IMR-90 (cell line): ENCODE results near the gene SLC6A13. TPM values are rescaled to one million over a fixed set of nuclear protein-coding genes. Genes with fewer than 3 reads are reported as not detected.

Experiments
- ATAC-seq: fragments of 200-7000 bp; cut with Tn5 transposase; 2 replicates; pipeline ENCODE4 v1.9.1; 2020; ENCODE audit warnings: low read depth, mild to moderate bottlenecking, moderate library complexity
- BruUV-seq: library from RNA; stranded (reverse); fragments of 400-500 nt; replicated peaks from 2 replicates; lab custom pipeline; 2021; lab: Mats Ljungman, UMichigan
- CTCF ChIA-PET: fragments of 300-600 bp; formaldehyde crosslinking; extraction: SDS; loops from one replicate; lab custom pipeline; 2021; ENCODE audit warnings: antibody characterized with exemption; lab: Yijun Ruan, JAX
- POLR2A ChIA-PET: fragments of 300-600 bp; sonication (Branson Sonifier 250); formaldehyde crosslinking; loops from one replicate; lab custom pipeline; 2022; ENCODE audit warnings: antibody characterized with exemption; ENCODE audit not compliant: unreplicated experiment; lab: Charles Lee
- DNase-seq: peaks from one replicate; pipeline ENCODE4 v3.0.0; 2013
- H2AFZ ChIP-seq: replicated peaks from 2 replicates; pipeline ENCODE3; 2013; ENCODE audit warnings: low read length, mild to moderate bottlenecking; ENCODE audit not compliant: poor library complexity
- H2AK5ac ChIP-seq: 2 replicates; pipeline ENCODE4 v1.6.1; 2013; ENCODE audit warnings: low read depth, low read length, inconsistent platforms
- H2AK9ac ChIP-seq: replicated peaks from 2 replicates; pipeline ENCODE3; 2013; ENCODE audit warnings: mild to moderate bottlenecking, low read depth, low read length, moderate library complexity; ENCODE audit not compliant: poor library complexity
- H2BK120ac ChIP-seq: 2 replicates; pipeline ENCODE4 v1.6.1; 2013; ENCODE audit warnings: low read depth, low read length, inconsistent platforms
- H2BK15ac ChIP-seq: 3 replicates; pipeline ENCODE4 v1.6.1; 2013; ENCODE audit warnings: low read depth, low read length, inconsistent platforms
- H2BK20ac ChIP-seq: 2 replicates; pipeline ENCODE4 v1.6.1; 2013; ENCODE audit warnings: low read depth, mild to moderate bottlenecking, inconsistent platforms, low read length, moderate library complexity
- H2BK5ac ChIP-seq: 2 replicates; pipeline ENCODE4 v1.6.1; 2013; ENCODE audit warnings: mild to moderate bottlenecking, low read depth, low read length, inconsistent platforms; ENCODE audit not compliant: poor library complexity, severe bottlenecking
- H3K14ac ChIP-seq: replicated peaks from 2 replicates; pipeline ENCODE4 v1.6.1; 2013; ENCODE audit warnings: low read depth, low read length, inconsistent platforms
- H3K18ac ChIP-seq: 2 replicates; pipeline ENCODE4 v1.6.1; 2013; ENCODE audit warnings: low read depth, low read length, control low read depth
- H3K23ac ChIP-seq: 2 replicates; pipeline ENCODE4 v1.6.1; 2013; ENCODE audit warnings: low read depth, low read length, inconsistent platforms
- H3K27ac ChIP-seq: 2 replicates; pipeline ENCODE4 v1.5.1; 2013; ENCODE audit warnings: mild to moderate bottlenecking, control low read depth, low read length; ENCODE audit not compliant: insufficient read depth
- H3K27me3 ChIP-seq: 2 replicates; pipeline ENCODE4 v1.6.1; 2013; ENCODE audit warnings: low read length; ENCODE audit not compliant: control insufficient read depth, insufficient read depth
- H3K36me3 ChIP-seq: 2 replicates; pipeline ENCODE4 v1.6.1; 2013; ENCODE audit warnings: low read length, mixed read lengths; ENCODE audit not compliant: control insufficient read depth, insufficient read depth
- H3K4ac ChIP-seq: 2 replicates; pipeline ENCODE4 v1.6.1; 2013; ENCODE audit warnings: low read depth, low read length, inconsistent platforms
- H3K4me1 ChIP-seq: 2 replicates; pipeline ENCODE4 v1.6.1; 2013; ENCODE audit warnings: low read length, mixed read lengths; ENCODE audit not compliant: control insufficient read depth, insufficient read depth
- H3K4me2 ChIP-seq: 2 replicates; pipeline ENCODE4 v1.6.1; 2013; ENCODE audit warnings: low read depth, mild to moderate bottlenecking, control low read depth, low read length, moderate library complexity
- H3K4me3 ChIP-seq: 2 replicates; pipeline ENCODE4 v1.5.1; 2013; ENCODE audit warnings: low read depth, mild to moderate bottlenecking, control low read depth, low read length, moderate library complexity; ENCODE audit not compliant: insufficient read depth
- H3K56ac ChIP-seq: 2 replicates; pipeline ENCODE4 v1.6.1; 2013; ENCODE audit warnings: low read length, inconsistent platforms; ENCODE audit not compliant: insufficient read depth; ENCODE audit errors: extremely low read depth
- H3K79me1 ChIP-seq, 2 experiments: 2 replicates each; pipeline ENCODE4 v1.6.1; 2013; ENCODE audit warnings: low read length in 2 of 2, inconsistent platforms in 1 of 2, low read depth in 1 of 2
- H3K9ac ChIP-seq: 2 replicates; pipeline ENCODE4 v1.6.1; 2013; ENCODE audit warnings: low read depth, low read length, control low read depth
- H3K9me1 ChIP-seq: 2 replicates; pipeline ENCODE4 v1.6.1; 2013; ENCODE audit warnings: low read length, inconsistent platforms; ENCODE audit not compliant: insufficient read depth
- H3K9me3 ChIP-seq: 2 replicates; pipeline ENCODE4 v1.6.1; 2013; ENCODE audit warnings: low read length; ENCODE audit not compliant: control insufficient read depth, insufficient read depth
- H4K20me1 ChIP-seq: 2 replicates; pipeline ENCODE4 v1.6.1; 2013; ENCODE audit warnings: low read length, inconsistent platforms; ENCODE audit not compliant: insufficient read depth
- H4K5ac ChIP-seq: 2 replicates; pipeline ENCODE4 v1.6.1; 2013; ENCODE audit warnings: mild to moderate bottlenecking, low read depth, low read length, control low read depth
- H4K8ac ChIP-seq, 2 experiments: 2 replicates each; pipeline ENCODE4 v1.6.1; 2013; ENCODE audit warnings: low read depth in 2 of 2, low read length in 2 of 2, control low read depth in 1 of 2, inconsistent platforms in 1 of 2
- H4K91ac ChIP-seq: 2 replicates; pipeline ENCODE4 v1.6.1; 2013; ENCODE audit warnings: low read depth, low read length, inconsistent platforms; ENCODE audit not compliant: insufficient read depth
- BHLHE40 ChIP-seq: fragments of 150-350 bp; IDR thresholded peaks from 2 replicates; pipeline ENCODE4 v1.6.1; 2016; ENCODE audit warnings: mild to moderate bottlenecking, low read depth, low read length
- CEBPB ChIP-seq: IDR thresholded peaks from 2 replicates; pipeline ENCODE4 v1.6.1; 2012; ENCODE audit warnings: low read depth, low read length, improper control_type of control experiment
- ELK1 ChIP-seq: fragments of 150-350 bp; IDR thresholded peaks from 2 replicates; pipeline ENCODE4 v1.6.1; 2016; ENCODE audit warnings: low read depth, mild to moderate bottlenecking, low read length, moderate library complexity, borderline replicate concordance
- RFX5 ChIP-seq: IDR thresholded peaks from 2 replicates; pipeline ENCODE4 v1.8.0; 2012; ENCODE audit warnings: low read depth, mild to moderate bottlenecking, low read length, moderate library complexity
- SMC3 ChIP-seq: fragments of 150-350 bp; IDR thresholded peaks from 2 replicates; pipeline ENCODE4 v1.6.1; 2016; ENCODE audit warnings: low read depth, mild to moderate bottlenecking, antibody characterized with exemption, low read length, moderate library complexity
- WGBS, 2 experiments: methylation state at CpG; one replicate each; pipeline versions ENCODE4 v1.1.5 to v1.1.7; 2013; ENCODE audit warnings: missing lambda C conversion rate in 2 of 2; ENCODE audit not compliant: insufficient read length in 1 of 2; ENCODE audit errors: extremely low coverage in 2 of 2; 5-methylcytosine and 5-hydroxymethylcytosine counted together
- dilution Hi-C: fragments of 300-500 bp; cut with HindIII; formaldehyde crosslinking; loops from one replicate; pipeline ENCODE4 v1.14.3; 2018; ENCODE audit warnings: low sequenced_read_pairs; ENCODE audit not compliant: unreplicated experiment
- in situ Hi-C: fragments of 300-500 bp; cut with MboI; formaldehyde crosslinking; loops from 3 replicates; pipeline ENCODE4 v1.14.3; 2019; ENCODE audit warnings: low sequenced_read_pairs, inconsistent platforms, mixed read lengths
- intact Hi-C: fragments of 100-400 bp; cut with micrococcal nuclease; formaldehyde crosslinking; loops from 2 replicates; pipeline ENCODE4 v1.10.0; 2022
- polyA plus RNA-seq, 3 experiments: library from polyadenylated mRNA; depleted of rRNA; stranded (reverse); fragments of >200 nt; gene quantifications; 2 replicates each; pipeline ENCODE4 v1.2.3, GENCODE V29; 2012; ENCODE audit warnings: low replicate concordance in 1 of 3
- total RNA-seq: library from RNA; depleted of rRNA; stranded (reverse); fragments of >200 nt; gene quantifications from 2 replicates; pipeline ENCODE4 v1.2.3, GENCODE V29; 2012

The SLC6A13 gene
- total and polyA plus RNA-seq, 2 of the 4 experiments (the other 2 are of a cell fraction) = under 0.01 to 0.10 TPM

- H4K8ac ChIP-seq = no peak overlapping the region
- no peak overlapping the region for H2AK9ac ChIP-seq
- no peak overlapping the region for H2AK5ac ChIP-seq
- H3K27ac ChIP-seq = no peak overlapping the region
- no peak for TF ChIP-seq CEBPB
- no peak for TF ChIP-seq BHLHE40
- TF ChIP-seq SMC3 = no peak
- TF ChIP-seq ELK1 = no peak
- no peak for TF ChIP-seq RFX5
- no peaks in the 10 kb centered on the region for H3K79me1 ChIP-seq
- no peak overlapping the region for H3K9ac ChIP-seq
- H4K5ac ChIP-seq = no peak overlapping the region
- no peak overlapping the region for H3K4me3 ChIP-seq
- H2AFZ ChIP-seq = no peak overlapping the region
- no peaks in the 10 kb centered on the region for H3K4me1 ChIP-seq
- H3K56ac ChIP-seq = no peak overlapping the region
- intact Hi-C loops = no loop called here
- no peak for ATAC-seq
- H3K14ac ChIP-seq = no peak overlapping the region
- no peak overlapping the region for H3K4me2 ChIP-seq
- H3K36me3 ChIP-seq = no peaks in the 10 kb centered on the region
- no peak overlapping the region for H2BK20ac ChIP-seq
- H2BK5ac ChIP-seq = no peak overlapping the region
- ChIA-PET CTCF (no interaction called here), POLR2A (interaction anchor here (0.7 kb wide), 1 partner anchor 525 kb away, joined by 3 read pairs; no protein-coding TSS in a partner anchor)
- H3K9me1 ChIP-seq = no peaks in the 10 kb centered on the region
- DNase-seq = no peak
- no peak overlapping the region for H2BK15ac ChIP-seq
- no TSS peak for BruUV-seq
- H3K27me3 ChIP-seq = peaks cover 75% of the 10 kb centered on the region
- no peak overlapping the region for H3K18ac ChIP-seq
- no peak overlapping the region for H4K91ac ChIP-seq
- no peak overlapping the region for H3K4ac ChIP-seq
- 0 out of 2 replicates have a peak, but pooled peaks cover 2% of the 10 kb centered on the region for H3K9me3 ChIP-seq
- no peaks in the 10 kb centered on the region for H4K20me1 ChIP-seq
- H3K23ac ChIP-seq = no peak overlapping the region
- dilution Hi-C loops = no loop called here
- 61% methylated on average over 8 of the region's 26 CpGs; no CpG with 5 or more reads in 1 of the 2 experiments for WGBS, 2 experiments
- in situ Hi-C loops = no loop called here
- H2BK120ac ChIP-seq = no peak overlapping the region
Observed at GRCh38 chr12:229441-230191, 33.0 kb downstream of the SLC6A13 start.
